Endothelial cell of umbilical vein (primary cell): Measurements from ENCODE around the gene AKT3.

ENCODE experiments used
- MYC ChIP-seq: IDR thresholded peaks from one replicate; pipeline ENCODE4 v1.6.1; 2011; ENCODE audit warnings: mild to moderate bottlenecking, low read depth, low read length
- POLR2A ChIP-seq: IDR thresholded peaks from 2 replicates; pipeline ENCODE4 v1.6.1; 2012; ENCODE audit warnings: low read depth, mild to moderate bottlenecking, control low read depth, low read length
- POLR2AphosphoS5 ChIP-seq: IDR thresholded peaks from 2 replicates; pipeline ENCODE4 v1.6.1; 2012; ENCODE audit warnings: low read depth, mild to moderate bottlenecking, control low read depth, low read length, moderate library complexity; ENCODE audit not compliant: insufficient read depth
- TF ChIP-seq, protein P1 (sequence below), 2 donors: IDR thresholded peaks; 1 replicate in 1 of 2; 2 replicates in 1 of 2; pipeline ENCODE4 v1.5.1; 2011; ENCODE audit warnings: low read length in 2 of 2, mild to moderate bottlenecking in 2 of 2, moderate library complexity in 2 of 2, control low read depth in 1 of 2, inconsistent platforms in 1 of 2, low read depth in 1 of 2; ENCODE audit not compliant: insufficient read depth in 1 of 2; ENCODE audit errors: extremely low read depth in 1 of 2

DNA sequence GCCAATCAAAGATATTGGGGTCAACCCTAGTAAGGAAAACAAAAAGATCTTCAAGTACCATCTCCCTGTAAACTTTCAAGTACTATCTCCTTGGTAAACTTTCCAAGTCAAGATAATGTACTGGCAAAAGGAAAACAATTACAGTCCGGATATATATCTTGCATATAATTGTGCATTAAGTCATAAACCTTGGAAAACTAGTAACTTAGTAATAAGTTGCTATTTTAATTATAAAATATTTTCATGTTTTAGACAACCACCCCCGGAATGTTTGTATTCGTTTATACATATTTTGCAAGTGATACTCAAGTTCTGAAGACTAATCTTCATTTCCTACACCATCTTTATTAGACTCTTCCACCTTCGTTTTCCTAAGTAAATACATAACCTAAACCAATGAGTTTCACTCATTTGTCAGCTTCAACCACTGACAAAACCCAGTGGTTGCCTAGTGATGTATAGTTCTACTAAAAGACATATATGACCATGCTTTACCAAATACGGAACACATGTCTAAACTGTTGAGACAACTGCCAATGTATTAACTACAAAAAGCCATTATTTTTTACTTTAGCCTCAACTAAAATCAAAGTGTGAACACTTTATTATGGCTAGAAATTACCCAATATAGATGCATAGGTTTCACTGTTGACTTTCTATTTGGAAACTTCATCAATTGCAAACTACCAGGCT is 1.7 kb downstream of the AKT3 start:
- TF ChIP-seq, protein P1, sequence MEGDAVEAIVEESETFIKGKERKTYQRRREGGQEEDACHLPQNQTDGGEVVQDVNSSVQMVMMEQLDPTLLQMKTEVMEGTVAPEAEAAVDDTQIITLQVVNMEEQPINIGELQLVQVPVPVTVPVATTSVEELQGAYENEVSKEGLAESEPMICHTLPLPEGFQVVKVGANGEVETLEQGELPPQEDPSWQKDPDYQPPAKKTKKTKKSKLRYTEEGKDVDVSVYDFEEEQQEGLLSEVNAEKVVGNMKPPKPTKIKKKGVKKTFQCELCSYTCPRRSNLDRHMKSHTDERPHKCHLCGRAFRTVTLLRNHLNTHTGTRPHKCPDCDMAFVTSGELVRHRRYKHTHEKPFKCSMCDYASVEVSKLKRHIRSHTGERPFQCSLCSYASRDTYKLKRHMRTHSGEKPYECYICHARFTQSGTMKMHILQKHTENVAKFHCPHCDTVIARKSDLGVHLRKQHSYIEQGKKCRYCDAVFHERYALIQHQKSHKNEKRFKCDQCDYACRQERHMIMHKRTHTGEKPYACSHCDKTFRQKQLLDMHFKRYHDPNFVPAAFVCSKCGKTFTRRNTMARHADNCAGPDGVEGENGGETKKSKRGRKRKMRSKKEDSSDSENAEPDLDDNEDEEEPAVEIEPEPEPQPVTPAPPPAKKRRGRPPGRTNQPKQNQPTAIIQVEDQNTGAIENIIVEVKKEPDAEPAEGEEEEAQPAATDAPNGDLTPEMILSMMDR (IDR thresholded peaks at IDR 0.05; ENCODE audit: extremely low read depth in 1 of 2, insufficient read depth in 1 of 2, low read depth in 1 of 2, low read length in 2 of 2): no peak
- TF ChIP-seq MYC (no peak), POLR2A (no peak), POLR2AphosphoS5 (no peak)
